ENCODE measurements around the gene STAC2.

GRCh38 chr17:39171933-39172332 is 53.8 kb downstream of the STAC2 start:
- no peak for TF ChIP-seq CTCF (IDR thresholded peaks at IDR 0.05; ENCODE audit: low read depth, low read length, poor library complexity, severe bottlenecking)
- no peak for TF ChIP-seq EZH2phosphoT487 (IDR thresholded peaks at IDR 0.05; ENCODE audit: borderline replicate concordance, low read length)

All from DOHH2 (cell line).